ENCODE data around the gene KCNH8. TPM values are rescaled to one million over a fixed set of nuclear protein-coding genes. Genes with fewer than 3 reads are reported as not detected.

Gene KCNH8
- total RNA-seq, 2 experiments from 2014 or later = not detected

DNA sequence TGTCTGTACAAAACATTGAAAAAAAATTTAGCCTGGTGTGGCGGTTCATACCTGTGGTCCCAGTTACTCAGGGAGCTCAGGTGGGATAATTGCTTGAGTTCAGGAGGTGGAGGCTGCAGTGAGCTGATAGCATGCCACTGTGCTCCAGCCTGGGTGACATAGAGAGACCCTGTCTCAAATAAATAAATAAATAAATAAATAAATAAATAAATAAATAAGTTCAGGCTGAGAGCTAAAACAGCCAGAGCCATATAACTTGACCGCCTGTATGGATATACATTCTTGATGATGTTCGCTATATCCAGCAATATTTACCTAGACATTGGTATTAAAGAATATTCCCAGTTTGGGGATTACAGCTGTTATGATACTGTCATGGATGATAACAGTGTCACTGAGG lies 146.9 kb downstream of the KCNH8 start:
- H3K36me3 ChIP-seq (ENCODE audit: insufficient read depth, low read length) = no peaks in the 10 kb centered on the region
- no peaks in the 10 kb centered on the region for H3K9me3 ChIP-seq (ENCODE audit: control insufficient read depth in 1 of 2, insufficient read depth in 1 of 2, low read length in 2 of 2)
- peaks cover 2% of the 10 kb centered on the region for H3K9me3 Mint-ChIP-seq
- H3K27me3 Mint-ChIP-seq = no peaks in the 10 kb centered on the region
- no peak overlapping the region for H3K27ac ChIP-seq (ENCODE audit: low read depth in 1 of 2, low read length in 2 of 2)
- POLR2A ChIA-PET = no interaction called here
- CTCF ChIA-PET = no interaction called here
- ATAC-seq (ENCODE audit: poor library complexity) (no peak), DNase-seq (no peak)
- no peak overlapping the region for H3K4me3 Mint-ChIP-seq
- no peak for TF ChIP-seq CTCF (IDR thresholded peaks at IDR 0.05)
- no peaks in the 10 kb centered on the region for H3K27me3 ChIP-seq (ENCODE audit: control insufficient read depth in 1 of 2, insufficient read depth in 2 of 2, low read length in 2 of 2)
- H3K4me1 ChIP-seq (ENCODE audit: insufficient read depth, low read length) = no peaks in the 10 kb centered on the region
- H3K4me1 Mint-ChIP-seq (ENCODE audit: low read depth) = no peaks in the 10 kb centered on the region
- no peak overlapping the region for H3K27ac Mint-ChIP-seq
- intact Hi-C loops (cut with DNase I, micrococcal nuclease) = no loop called here
- no peaks in the 10 kb centered on the region for H3K36me3 Mint-ChIP-seq (ENCODE audit: low read depth)
- no peak overlapping the region for H3K4me3 ChIP-seq (ENCODE audit: low read length)

GRCh38 chr3:19331931-19332330 lies 183.6 kb downstream of the KCNH8 start:
- H3K4me1 ChIP-seq (ENCODE audit: insufficient read depth, low read length) = no peaks in the 10 kb centered on the region
- no peaks in the 10 kb centered on the region for H3K36me3 ChIP-seq (ENCODE audit: insufficient read depth, low read length)
- Mint-ChIP-seq H3K4me3 (no peak overlapping the region), H3K27ac (no peak overlapping the region), H3K36me3 (ENCODE audit: low read depth) (no peaks in the 10 kb centered on the region), H3K9me3 (no peaks in the 10 kb centered on the region), H3K27me3 (no peaks in the 10 kb centered on the region), H3K4me1 (ENCODE audit: low read depth) (no peaks in the 10 kb centered on the region)
- CTCF ChIA-PET = no interaction called here
- no peaks in the 10 kb centered on the region for H3K9me3 ChIP-seq (ENCODE audit: control insufficient read depth in 1 of 2, insufficient read depth in 1 of 2, low read length in 2 of 2)
- ATAC-seq (ENCODE audit: poor library complexity) (no peak), DNase-seq (no peak)
- H3K27me3 ChIP-seq (ENCODE audit: control insufficient read depth in 1 of 2, insufficient read depth in 2 of 2, low read length in 2 of 2) = no peaks in the 10 kb centered on the region
- TF ChIP-seq CTCF (IDR thresholded peaks at IDR 0.05) = no peak
- no peak overlapping the region for H3K4me3 ChIP-seq (ENCODE audit: low read length)
- no peak overlapping the region for H3K27ac ChIP-seq (ENCODE audit: low read depth in 1 of 2, low read length in 2 of 2)
- POLR2A ChIA-PET = no interaction called here
- intact Hi-C loops (cut with DNase I, micrococcal nuclease) = no loop called here

GRCh38 chr3:19334120-19334519 lies 185.8 kb downstream of the KCNH8 start:
- Histone ChIP-seq H3K27me3 (ENCODE audit: control insufficient read depth in 1 of 2, insufficient read depth in 2 of 2, low read length in 2 of 2) (no peaks in the 10 kb centered on the region), H3K4me3 (ENCODE audit: low read length) (no peak overlapping the region), H3K36me3 (ENCODE audit: insufficient read depth, low read length) (no peaks in the 10 kb centered on the region), H3K4me1 (ENCODE audit: insufficient read depth, low read length) (no peaks in the 10 kb centered on the region), H3K27ac (ENCODE audit: low read depth in 1 of 2, low read length in 2 of 2) (no peak overlapping the region), H3K9me3 (ENCODE audit: control insufficient read depth in 1 of 2, insufficient read depth in 1 of 2, low read length in 2 of 2) (no peaks in the 10 kb centered on the region)
- Mint-ChIP-seq H3K27me3 (no peaks in the 10 kb centered on the region), H3K4me3 (no peak overlapping the region), H3K9me3 (no peaks in the 10 kb centered on the region), H3K27ac (no peak overlapping the region), H3K4me1 (ENCODE audit: low read depth) (no peaks in the 10 kb centered on the region), H3K36me3 (ENCODE audit: low read depth) (no peaks in the 10 kb centered on the region)
- intact Hi-C loops (cut with DNase I, micrococcal nuclease) = no loop called here
- DNase-seq (no peak), ATAC-seq (ENCODE audit: poor library complexity) (no peak)
- CTCF ChIA-PET = no interaction called here
- POLR2A ChIA-PET = no interaction called here
- no peak for TF ChIP-seq CTCF (IDR thresholded peaks at IDR 0.05)
